ENCODE data around the gene TK2.

TK2 gene

GRCh38 chr16:66587881-66588600, 38.1 kb upstream of the TK2 start:
- H3K27me3 ChIP-seq (ENCODE audit: control insufficient read depth, insufficient read depth, low read length) = no peaks in the 10 kb centered on the region

GRCh38 chr16:66585481-66586239, 35.7 kb upstream of the TK2 start:
- peaks cover 8% of the 10 kb centered on the region for H3K4me1 ChIP-seq (ENCODE audit: control insufficient read depth, insufficient read depth, low read length)
- no peak overlapping the region for H3K9ac ChIP-seq (ENCODE audit: low read length)
- H3K27ac ChIP-seq (ENCODE audit: low read depth, low read length) = no peak overlapping the region
- H3K36me3 ChIP-seq (ENCODE audit: control insufficient read depth, insufficient read depth, low read length) = no peaks in the 10 kb centered on the region
- no peaks in the 10 kb centered on the region for H3K9me3 ChIP-seq (ENCODE audit: control insufficient read depth, insufficient read depth, low read depth, low read length)
- H3K27me3 ChIP-seq (ENCODE audit: control insufficient read depth, insufficient read depth, low read length) = no peaks in the 10 kb centered on the region; the same call in 1 of the 2 replicates
- H3K4me3 ChIP-seq (ENCODE audit: low read depth, low read length) = no peak overlapping the region

More at GRCh38 chr16:66587881-66588600, 38.1 kb upstream of the TK2 start:
- Histone ChIP-seq H3K4me1 (ENCODE audit: control insufficient read depth, insufficient read depth, low read length) (no peaks in the 10 kb centered on the region), H3K9ac (ENCODE audit: low read length) (no peak overlapping the region), H3K27ac (ENCODE audit: low read depth, low read length) (no peak overlapping the region), H3K4me3 (ENCODE audit: low read depth, low read length) (no peak overlapping the region), H3K36me3 (ENCODE audit: control insufficient read depth, insufficient read depth, low read length) (no peaks in the 10 kb centered on the region), H3K9me3 (ENCODE audit: control insufficient read depth, insufficient read depth, low read depth, low read length) (no peaks in the 10 kb centered on the region)

GRCh38 chr16:66581246-66581952, 31.5 kb upstream of the TK2 start:
- no peaks in the 10 kb centered on the region for H3K9me3 ChIP-seq (ENCODE audit: control insufficient read depth, insufficient read depth, low read depth, low read length)
- H3K27me3 ChIP-seq (ENCODE audit: control insufficient read depth, insufficient read depth, low read length) = peaks cover 36% of the 10 kb centered on the region
- H3K4me3 ChIP-seq (ENCODE audit: low read depth, low read length) = no peak overlapping the region

GRCh38 chr16:66580605-66581209, 30.8 kb upstream of the TK2 start:
- H3K27ac ChIP-seq (ENCODE audit: low read depth, low read length) = no peak overlapping the region
- H3K4me1 ChIP-seq (ENCODE audit: control insufficient read depth, insufficient read depth, low read length) = peaks cover 15% of the 10 kb centered on the region
- peaks cover 36% of the 10 kb centered on the region for H3K27me3 ChIP-seq (ENCODE audit: control insufficient read depth, insufficient read depth, low read length)
- no peak overlapping the region for H3K9ac ChIP-seq (ENCODE audit: low read length)
- H3K9me3 ChIP-seq (ENCODE audit: control insufficient read depth, insufficient read depth, low read depth, low read length) = no peaks in the 10 kb centered on the region
- H3K4me3 ChIP-seq (ENCODE audit: low read depth, low read length) = no peak overlapping the region
- no peaks in the 10 kb centered on the region for H3K36me3 ChIP-seq (ENCODE audit: control insufficient read depth, insufficient read depth, low read length)

More at GRCh38 chr16:66581246-66581952, 31.5 kb upstream of the TK2 start:
- Histone ChIP-seq H3K4me1 (ENCODE audit: control insufficient read depth, insufficient read depth, low read length) (peaks cover 15% of the 10 kb centered on the region), H3K36me3 (ENCODE audit: control insufficient read depth, insufficient read depth, low read length) (no peaks in the 10 kb centered on the region), H3K9ac (ENCODE audit: low read length) (no peak overlapping the region), H3K27ac (ENCODE audit: low read depth, low read length) (no peak overlapping the region)

GRCh38 chr16:66578651-66579531, 29.0 kb upstream of the TK2 start, which contains the start of gene CMTM2:
TSS of gene CMTM2 (plus strand) at chr16:66579463. CDS start at chr16:66579608, 145 bp downstream.
- H3K9ac ChIP-seq (ENCODE audit: low read length) = no peak within 1 kb of the TSS
- H3K9me3 ChIP-seq (ENCODE audit: control insufficient read depth, insufficient read depth, low read depth, low read length) = no peaks in the 10 kb centered on the region
- peak within 1 kb of the TSS; percentile 44; the same call in 1 of the 2 replicates for H3K4me3 ChIP-seq (ENCODE audit: low read depth, low read length)
- no peak within 1 kb of the TSS for H3K27ac ChIP-seq (ENCODE audit: low read depth, low read length)
- peaks cover 36% of the 10 kb centered on the region for H3K27me3 ChIP-seq (ENCODE audit: control insufficient read depth, insufficient read depth, low read length)
- no peaks in the 10 kb centered on the region for H3K36me3 ChIP-seq (ENCODE audit: control insufficient read depth, insufficient read depth, low read length)
- H3K4me1 ChIP-seq (ENCODE audit: control insufficient read depth, insufficient read depth, low read length) = peaks cover 15% of the 10 kb centered on the region

GRCh38 chr16:66576296-66576695, 26.4 kb upstream of the TK2 start:
- no peak overlapping the region for H3K4me3 ChIP-seq (ENCODE audit: low read depth, low read length)
- no peak overlapping the region for H3K9ac ChIP-seq (ENCODE audit: low read length)
- H3K9me3 ChIP-seq (ENCODE audit: control insufficient read depth, insufficient read depth, low read depth, low read length) = no peaks in the 10 kb centered on the region
- no peak overlapping the region for H3K27ac ChIP-seq (ENCODE audit: low read depth, low read length)
- no peaks in the 10 kb centered on the region for H3K36me3 ChIP-seq (ENCODE audit: control insufficient read depth, insufficient read depth, low read length)
- peaks cover 13% of the 10 kb centered on the region for H3K4me1 ChIP-seq (ENCODE audit: control insufficient read depth, insufficient read depth, low read length)
- H3K27me3 ChIP-seq (ENCODE audit: control insufficient read depth, insufficient read depth, low read length) = peaks cover 36% of the 10 kb centered on the region

GRCh38 chr16:66575060-66575459, 25.1 kb upstream of the TK2 start:
- H3K4me3 ChIP-seq (ENCODE audit: low read depth, low read length) = no peak overlapping the region
- H3K4me1 ChIP-seq (ENCODE audit: control insufficient read depth, insufficient read depth, low read length) = peaks cover 2% of the 10 kb centered on the region
- no peak overlapping the region for H3K9ac ChIP-seq (ENCODE audit: low read length)
- peaks cover 32% of the 10 kb centered on the region for H3K27me3 ChIP-seq (ENCODE audit: control insufficient read depth, insufficient read depth, low read length)
- no peaks in the 10 kb centered on the region for H3K36me3 ChIP-seq (ENCODE audit: control insufficient read depth, insufficient read depth, low read length)
- H3K27ac ChIP-seq (ENCODE audit: low read depth, low read length) = no peak overlapping the region
- H3K9me3 ChIP-seq (ENCODE audit: control insufficient read depth, insufficient read depth, low read depth, low read length) = no peaks in the 10 kb centered on the region

GRCh38 chr16:66574531-66574930, 24.6 kb upstream of the TK2 start:
- no peaks in the 10 kb centered on the region for H3K36me3 ChIP-seq (ENCODE audit: control insufficient read depth, insufficient read depth, low read length)
- H3K9ac ChIP-seq (ENCODE audit: low read length) = no peak overlapping the region
- H3K27ac ChIP-seq (ENCODE audit: low read depth, low read length) = no peak overlapping the region
- H3K27me3 ChIP-seq (ENCODE audit: control insufficient read depth, insufficient read depth, low read length) = peaks cover 27% of the 10 kb centered on the region
- H3K4me3 ChIP-seq (ENCODE audit: low read depth, low read length) = no peak overlapping the region
- no peaks in the 10 kb centered on the region for H3K9me3 ChIP-seq (ENCODE audit: control insufficient read depth, insufficient read depth, low read depth, low read length)
- H3K4me1 ChIP-seq (ENCODE audit: control insufficient read depth, insufficient read depth, low read length) = no peaks in the 10 kb centered on the region; the same call in 1 of the 2 replicates

GRCh38 chr16:66574081-66574480, 24.2 kb upstream of the TK2 start:
- no peak overlapping the region for H3K27ac ChIP-seq (ENCODE audit: low read depth, low read length)
- H3K9ac ChIP-seq (ENCODE audit: low read length) = no peak overlapping the region
- H3K4me3 ChIP-seq (ENCODE audit: low read depth, low read length) = no peak overlapping the region
- peaks cover 22% of the 10 kb centered on the region for H3K27me3 ChIP-seq (ENCODE audit: control insufficient read depth, insufficient read depth, low read length)
- no peaks in the 10 kb centered on the region for H3K36me3 ChIP-seq (ENCODE audit: control insufficient read depth, insufficient read depth, low read length)
- no peaks in the 10 kb centered on the region for H3K9me3 ChIP-seq (ENCODE audit: control insufficient read depth, insufficient read depth, low read depth, low read length)
- no peaks in the 10 kb centered on the region; the same call in 1 of the 2 replicates for H3K4me1 ChIP-seq (ENCODE audit: control insufficient read depth, insufficient read depth, low read length)

- Histone ChIP-seq H3K4me3 (ENCODE audit: low read depth, low read length) (no peak overlapping the region), H3K27me3 (ENCODE audit: control insufficient read depth, insufficient read depth, low read length) (peaks cover 5% of the 10 kb centered on the region; the same call in 1 of the 2 replicates), H3K27ac (ENCODE audit: low read depth, low read length) (no peak overlapping the region), H3K9me3 (ENCODE audit: control insufficient read depth, insufficient read depth, low read depth, low read length) (no peaks in the 10 kb centered on the region), H3K36me3 (ENCODE audit: control insufficient read depth, insufficient read depth, low read length) (no peaks in the 10 kb centered on the region), H3K9ac (ENCODE audit: low read length) (no peak overlapping the region), H3K4me1 (ENCODE audit: control insufficient read depth, insufficient read depth, low read length) (no peaks in the 10 kb centered on the region)
Observed at GRCh38 chr16:66572356-66572755, 22.4 kb upstream of the TK2 start.

All from HUES6 (cell line).